GM21723 (cell line): ENCODE data around the gene TMEM161A.

Experiments
- ATAC-seq: cut with Tn5 transposase; IDR thresholded peaks from one replicate; pipeline ENCODE4 v1.9.1; 2021; ENCODE audit warnings: mild to moderate bottlenecking, moderate library complexity; ENCODE audit not compliant: unreplicated experiment

The TMEM161A gene

GRCh38 chr19:19098703-19099632 lies 39.3 kb downstream of the TMEM161A start:
- ATAC-seq, result no peak

GRCh38 chr19:19098084-19098702 lies 40.1 kb downstream of the TMEM161A start:
- ATAC-seq, result no peak

- ATAC-seq, result no peak
Measured at GRCh38 chr19:19096641-19097627, 41.3 kb downstream of the TMEM161A start.

GRCh38 chr19:19095691-19096090 lies 42.6 kb downstream of the TMEM161A start:
- no peak for ATAC-seq

GRCh38 chr19:19094513-19094912 lies 43.8 kb downstream of the TMEM161A start:
- no peak for ATAC-seq

GRCh38 chr19:19087676-19088075 lies 50.6 kb downstream of the TMEM161A start:
- no peak for ATAC-seq

GRCh38 chr19:19083413-19084178 lies 54.7 kb downstream of the TMEM161A start:
- no peak for ATAC-seq

GRCh38 chr19:19081642-19082151 lies 56.6 kb downstream of the TMEM161A start:
- ATAC-seq, result no peak

GRCh38 chr19:19079571-19079970 lies 58.7 kb downstream of the TMEM161A start:
- ATAC-seq, result no peak

GRCh38 chr19:19078801-19079200 lies 59.5 kb downstream of the TMEM161A start:
- no peak for ATAC-seq

GRCh38 chr19:19077103-19077502 lies 61.2 kb downstream of the TMEM161A start:
- no peak for ATAC-seq

- no peak for ATAC-seq
Measured at GRCh38 chr19:19076476-19076875, 61.8 kb downstream of the TMEM161A start.

GRCh38 chr19:19075126-19075525 lies 63.2 kb downstream of the TMEM161A start:
- ATAC-seq, result no peak

GRCh38 chr19:19074196-19074882 lies 63.9 kb downstream of the TMEM161A start:
- no peak for ATAC-seq

GRCh38 chr19:19071897-19072296 lies 66.4 kb downstream of the TMEM161A start:
- ATAC-seq, result no peak
